Measurements from ENCODE around the gene HTRA1. TPM values are rescaled to one million over a fixed set of nuclear protein-coding genes. Genes with fewer than 3 reads are reported as not detected.

HTRA1 gene
- total RNA-seq, 1 experiment from 2014 or later: 32.8 TPM

GRCh38 chr10:122537545-122537944 is 76.2 kb downstream of the HTRA1 start:
- Histone ChIP-seq H3K4me1 (ENCODE audit: control insufficient read depth, insufficient read depth, low read length) (no peaks in the 10 kb centered on the region), H3K4me3 (ENCODE audit: low read depth in 2 of 2, low read length in 2 of 2) (no peak overlapping the region), H3K27me3 (ENCODE audit: control insufficient read depth, insufficient read depth, low read length) (peaks cover 17% of the 10 kb centered on the region), H3K36me3 (ENCODE audit: control insufficient read depth, insufficient read depth, low read length) (no peaks in the 10 kb centered on the region), H3K27ac (ENCODE audit: low read length) (no peak overlapping the region), H3K9me3 (ENCODE audit: control insufficient read depth, insufficient read depth, low read depth, low read length) (no peaks in the 10 kb centered on the region)
- intact Hi-C loops (cut with micrococcal nuclease; ENCODE audit: unreplicated experiment) (no loop called here), in situ Hi-C loops (cut with HindIII; ENCODE audit: low pct_unique_long_range_greater_than_20kb, low sequenced_read_pairs) (no loop called here)
- no TSS peak for BruUV-seq (replicated peaks)
- DNase-seq (ENCODE audit: low read depth, low spot score): no peak
- TF ChIP-seq POLR2AphosphoS5 (IDR thresholded peaks at IDR 0.05; ENCODE audit: low read depth, low read length) (no peak), REST (IDR thresholded peaks at IDR 0.05; ENCODE audit: insufficient read depth in 1 of 2, low read depth in 2 of 2, low read length in 1 of 2) (no peak), SIN3A (IDR thresholded peaks at IDR 0.05; ENCODE audit: borderline replicate concordance, insufficient read depth, low read depth, low read length) (no peak), TCF7L2 (IDR thresholded peaks at IDR 0.05; ENCODE audit: low read depth, low read length) (no peak)
- TF ChIP-seq, protein P1, sequence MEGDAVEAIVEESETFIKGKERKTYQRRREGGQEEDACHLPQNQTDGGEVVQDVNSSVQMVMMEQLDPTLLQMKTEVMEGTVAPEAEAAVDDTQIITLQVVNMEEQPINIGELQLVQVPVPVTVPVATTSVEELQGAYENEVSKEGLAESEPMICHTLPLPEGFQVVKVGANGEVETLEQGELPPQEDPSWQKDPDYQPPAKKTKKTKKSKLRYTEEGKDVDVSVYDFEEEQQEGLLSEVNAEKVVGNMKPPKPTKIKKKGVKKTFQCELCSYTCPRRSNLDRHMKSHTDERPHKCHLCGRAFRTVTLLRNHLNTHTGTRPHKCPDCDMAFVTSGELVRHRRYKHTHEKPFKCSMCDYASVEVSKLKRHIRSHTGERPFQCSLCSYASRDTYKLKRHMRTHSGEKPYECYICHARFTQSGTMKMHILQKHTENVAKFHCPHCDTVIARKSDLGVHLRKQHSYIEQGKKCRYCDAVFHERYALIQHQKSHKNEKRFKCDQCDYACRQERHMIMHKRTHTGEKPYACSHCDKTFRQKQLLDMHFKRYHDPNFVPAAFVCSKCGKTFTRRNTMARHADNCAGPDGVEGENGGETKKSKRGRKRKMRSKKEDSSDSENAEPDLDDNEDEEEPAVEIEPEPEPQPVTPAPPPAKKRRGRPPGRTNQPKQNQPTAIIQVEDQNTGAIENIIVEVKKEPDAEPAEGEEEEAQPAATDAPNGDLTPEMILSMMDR (IDR thresholded peaks at IDR 0.05): no peak
- no peak for ATAC-seq
- ChIA-PET CTCF (no interaction called here), POLR2A (no interaction called here)

GRCh38 chr10:122541541-122542002 is 80.2 kb downstream of the HTRA1 start:
- no peak overlapping the region for H3K4me3 ChIP-seq (ENCODE audit: low read depth in 2 of 2, low read length in 2 of 2)
- no peaks in the 10 kb centered on the region for H3K4me1 ChIP-seq (ENCODE audit: control insufficient read depth, insufficient read depth, low read length)
- H3K27ac ChIP-seq (ENCODE audit: low read length): no peak overlapping the region
- ATAC-seq (no peak), DNase-seq (ENCODE audit: low read depth, low spot score) (no peak)
- H3K36me3 ChIP-seq (ENCODE audit: control insufficient read depth, insufficient read depth, low read length): no peaks in the 10 kb centered on the region
- in situ Hi-C loops (cut with HindIII; ENCODE audit: low pct_unique_long_range_greater_than_20kb, low sequenced_read_pairs): no loop called here
- intact Hi-C loops (cut with micrococcal nuclease; ENCODE audit: unreplicated experiment): no loop called here
- TF ChIP-seq, protein P1 (IDR thresholded peaks at IDR 0.05): no peak
- TF ChIP-seq POLR2AphosphoS5 (IDR thresholded peaks at IDR 0.05; ENCODE audit: low read depth, low read length): no peak
- no peak for TF ChIP-seq SIN3A (IDR thresholded peaks at IDR 0.05; ENCODE audit: borderline replicate concordance, insufficient read depth, low read depth, low read length)
- no peak for TF ChIP-seq REST (IDR thresholded peaks at IDR 0.05; ENCODE audit: insufficient read depth in 1 of 2, low read depth in 2 of 2, low read length in 1 of 2)
- TF ChIP-seq TCF7L2 (IDR thresholded peaks at IDR 0.05; ENCODE audit: low read depth, low read length): no peak
- POLR2A ChIA-PET: interaction anchor here (0.8 kb wide), 1 partner anchor 24 kb away, joined by 7 read pairs; no protein-coding TSS in a partner anchor
- BruUV-seq (replicated peaks): no TSS peak
- peaks cover 9% of the 10 kb centered on the region for H3K27me3 ChIP-seq (ENCODE audit: control insufficient read depth, insufficient read depth, low read length)
- CTCF ChIA-PET: no interaction called here
- no peaks in the 10 kb centered on the region for H3K9me3 ChIP-seq (ENCODE audit: control insufficient read depth, insufficient read depth, low read depth, low read length)
